Activated CD8-positive, alpha-beta memory T cell treated with anti-CD3 and anti-CD28 coated beads, Interleukin-2, amount 50 U/mL, for 4 hours (primary cell): ENCODE measurements around the gene ZNF692.
"Not testable (repeated sequence)": the region's sequence is repeated elsewhere in the genome, so short reads cannot be mapped to it uniquely, and the experiment has no call there.

Experiments used
- DNase-seq: peaks from one replicate; pipeline ENCODE4 v3.0.0-alpha.2; 2020

The ZNF692 gene

GRCh38 chr1:248848602-248849001 is 10.3 kb downstream of the ZNF692 start:
- DNase-seq: no peak

GRCh38 chr1:248847956-248848561 is 10.8 kb downstream of the ZNF692 start:
- no peak for DNase-seq

DNA sequence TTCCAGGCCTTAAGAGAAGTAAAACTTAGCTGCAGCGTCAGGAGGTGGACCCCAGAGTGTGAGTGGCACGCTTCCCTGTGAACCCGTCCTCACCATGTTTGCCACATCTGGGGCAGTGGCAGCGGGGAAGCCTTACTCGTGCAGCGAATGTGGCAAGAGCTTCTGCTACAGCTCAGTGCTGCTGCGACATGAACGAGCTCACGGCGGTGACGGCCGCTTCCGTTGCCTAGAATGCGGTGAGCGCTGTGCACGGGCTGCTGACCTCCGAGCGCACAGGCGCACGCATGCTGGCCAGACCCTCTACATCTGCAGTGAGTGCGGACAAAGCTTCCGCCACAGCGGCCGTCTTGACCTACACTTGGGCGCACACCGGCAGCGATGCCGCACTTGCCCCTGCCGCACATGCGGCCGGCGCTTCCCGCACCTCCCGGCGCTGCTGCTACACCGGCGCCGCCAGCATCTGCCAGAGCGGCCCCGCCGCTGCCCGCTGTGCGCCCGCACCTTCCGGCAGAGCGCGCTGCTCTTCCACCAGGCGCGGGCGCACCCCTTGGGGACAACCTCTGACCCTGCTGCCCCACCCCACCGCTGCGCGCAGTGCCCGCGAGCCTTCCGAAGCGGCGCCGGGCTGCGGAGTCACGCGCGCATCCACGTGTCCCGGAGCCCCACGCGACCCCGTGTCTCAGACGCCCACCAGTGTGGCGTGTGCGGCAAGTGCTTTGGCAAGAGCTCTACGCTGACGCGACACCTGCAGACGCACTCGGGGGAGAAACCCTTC is 11.5 kb downstream of the ZNF692 start:
- DNase-seq: no peak

- no peak for DNase-seq
These were observed 14.4 kb downstream of the ZNF692 start for GRCh38 chr1:248844526-248844925.

DNA sequence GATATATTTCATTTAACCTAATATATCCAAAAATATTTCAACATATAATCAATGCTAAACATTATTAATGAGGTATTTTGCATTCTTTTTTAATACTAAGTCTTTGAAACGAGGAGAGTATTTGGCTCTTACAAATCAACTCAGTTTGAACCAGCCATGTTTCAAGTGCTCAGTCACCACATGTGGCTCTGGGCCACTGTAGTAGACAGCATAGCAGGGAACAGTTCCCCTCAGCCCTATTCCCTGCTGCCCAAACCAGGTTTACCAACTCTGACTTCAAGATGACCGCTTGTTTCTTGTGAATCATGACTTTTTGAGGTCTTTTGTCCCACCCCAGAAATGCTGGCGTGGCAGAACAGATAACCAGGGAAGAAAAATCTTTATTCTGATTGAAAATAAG is 15.2 kb downstream of the ZNF692 start:
- no peak for DNase-seq

- no peak for DNase-seq
These were observed 16.0 kb downstream of the ZNF692 start for GRCh38 chr1:248842781-248843331.

GRCh38 chr1:248841702-248842395 is 17.0 kb downstream of the ZNF692 start:
- no peak for DNase-seq

GRCh38 chr1:248840946-248841345 is 17.9 kb downstream of the ZNF692 start:
- no peak for DNase-seq

DNA sequence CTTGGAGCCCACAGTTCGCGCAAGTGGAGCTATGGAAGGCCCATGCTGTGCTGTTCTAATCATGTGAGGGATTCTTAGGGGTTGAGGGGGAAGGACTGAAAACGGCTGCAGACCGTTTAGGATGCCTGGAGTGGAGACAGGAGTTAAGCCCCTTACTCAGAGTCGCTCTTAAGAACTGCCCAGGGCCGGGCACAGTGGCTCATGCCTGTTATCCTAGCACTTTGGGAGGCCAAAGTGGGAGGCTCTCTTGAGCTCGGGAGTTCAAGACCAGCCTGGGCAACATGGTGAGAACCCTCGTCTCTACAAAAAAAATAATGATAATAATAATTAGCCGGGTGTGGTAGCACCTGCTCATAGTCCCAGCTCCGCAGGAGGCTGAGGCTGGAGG is 19.7 kb downstream of the ZNF692 start:
- DNase-seq: no peak

GRCh38 chr1:248838357-248839167 is 20.3 kb downstream of the ZNF692 start:
- DNase-seq: peak; percentile 85

DNA sequence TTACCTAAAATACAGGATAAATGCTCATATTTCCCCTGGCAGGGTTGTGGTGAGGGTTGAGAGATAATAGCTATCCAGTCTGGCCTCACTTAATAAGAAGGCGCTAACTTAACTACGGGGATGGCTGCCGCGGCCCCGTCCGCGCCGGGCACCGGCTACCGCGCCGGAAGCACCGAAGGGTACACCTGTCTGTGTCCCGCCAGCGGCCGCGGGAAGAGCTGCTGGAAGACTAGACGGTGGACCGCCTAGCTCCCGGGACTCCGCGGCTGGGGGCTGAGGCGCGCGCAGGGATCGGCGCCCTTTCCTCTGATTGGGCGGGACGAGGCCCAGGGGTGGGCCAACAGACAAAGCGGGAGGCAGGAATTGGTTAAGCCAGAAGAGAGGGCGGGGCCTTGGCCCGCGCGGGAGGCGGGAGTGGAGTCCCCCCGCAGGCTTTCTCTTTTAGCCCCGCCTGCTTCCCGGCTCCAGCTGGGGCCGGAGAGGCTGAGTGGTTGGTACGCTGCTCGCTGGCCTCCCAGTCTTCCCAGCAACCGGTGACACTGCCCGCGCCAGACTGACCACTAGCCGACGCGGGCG is 21.0 kb downstream of the ZNF692 start, which contains the start of gene ZNF672:
TSS of gene ZNF672 (plus strand) at position 444 of the 576 bp plus-strand sequence. CDS start 9,051 bp downstream, outside the sequence.
- peak; percentile 93 for DNase-seq

DNA sequence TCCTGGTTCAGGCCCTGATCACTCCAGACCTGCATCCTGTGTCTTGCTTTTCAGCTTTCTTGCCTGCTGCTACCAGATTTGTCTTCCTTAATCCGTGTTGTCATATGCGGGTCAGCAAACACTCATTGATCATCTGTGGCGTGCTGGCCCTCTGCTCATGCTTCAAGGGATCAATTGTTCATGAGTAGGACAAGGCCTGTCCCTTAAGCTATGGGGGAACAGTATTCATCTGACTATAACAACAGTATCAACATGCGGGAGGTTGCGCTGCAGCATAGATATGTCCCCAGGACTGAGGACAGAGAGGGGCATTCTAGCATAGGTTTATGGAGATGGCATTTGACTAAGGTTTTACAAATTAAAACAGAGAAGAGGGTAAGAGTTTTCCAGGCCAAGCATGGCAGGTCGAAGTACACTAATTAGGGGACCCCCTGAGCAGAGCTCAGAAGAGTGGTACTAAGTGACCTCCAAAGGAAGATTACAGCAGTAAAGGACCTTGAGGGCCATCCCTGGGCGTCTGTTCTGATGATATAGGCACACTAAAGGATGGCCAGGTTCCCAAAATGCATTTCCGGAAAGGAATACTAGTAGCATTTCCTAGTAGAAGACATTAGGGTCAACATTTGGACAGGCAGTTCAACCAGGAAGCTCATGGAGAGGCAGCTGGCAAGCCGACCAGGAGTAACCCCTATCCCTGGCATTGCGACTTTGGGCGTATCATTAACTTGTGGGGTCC is 21.7 kb downstream of the ZNF692 start:
- DNase-seq: no peak

DNA sequence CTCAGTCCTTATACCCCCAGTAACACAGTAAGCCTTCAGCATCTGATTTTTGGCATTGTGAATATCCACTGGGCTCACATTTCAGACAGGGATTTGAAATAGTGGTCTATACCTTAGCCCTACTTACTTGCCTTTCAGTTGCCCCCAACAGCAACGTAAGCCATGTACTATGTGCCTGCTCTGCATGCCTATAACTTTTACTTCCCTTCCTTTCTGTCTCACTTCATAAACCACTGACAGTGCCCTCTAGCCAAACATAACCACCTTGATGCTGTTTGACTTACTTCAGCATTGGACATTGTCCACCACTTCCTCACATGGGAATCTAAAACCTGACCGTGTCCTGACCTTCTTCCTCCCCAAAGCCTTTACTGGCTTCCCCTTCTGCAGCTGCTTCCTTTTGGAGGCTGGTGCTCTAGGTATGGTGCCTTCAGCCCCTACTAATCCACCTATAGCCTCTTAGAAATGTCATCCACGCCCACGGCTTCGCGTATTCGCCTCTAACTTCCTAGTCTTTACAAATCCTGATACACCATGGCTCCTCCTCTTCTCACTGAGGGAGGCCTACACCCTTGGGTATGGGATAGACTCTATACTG is 24.4 kb downstream of the ZNF692 start:
- no peak for DNase-seq

DNA sequence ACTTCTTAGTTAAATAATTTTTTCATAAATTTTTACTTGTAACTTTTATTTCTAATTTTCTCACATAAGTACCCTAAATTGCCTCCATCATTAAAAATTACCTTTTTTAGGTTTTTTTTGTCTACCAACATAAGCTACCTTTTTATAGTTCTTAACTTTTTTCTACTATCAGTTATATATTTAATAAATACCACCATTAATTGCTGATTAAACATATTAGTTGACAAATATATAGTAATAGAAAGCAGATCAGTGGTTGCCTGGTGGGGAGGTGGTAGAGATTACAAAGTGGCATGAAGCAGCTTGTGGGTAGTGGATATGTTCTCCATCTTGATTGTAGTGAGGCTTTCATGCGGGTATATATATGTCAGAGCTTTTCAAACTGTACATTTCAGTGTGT is 27.0 kb downstream of the ZNF692 start:
- no peak for DNase-seq

- DNase-seq: not testable (repeated sequence)
These were observed 28.2 kb downstream of the ZNF692 start for GRCh38 chr1:248830718-248831017.

GRCh38 chr1:248828845-248829244 is 30.0 kb downstream of the ZNF692 start:
- no peak for DNase-seq

DNA sequence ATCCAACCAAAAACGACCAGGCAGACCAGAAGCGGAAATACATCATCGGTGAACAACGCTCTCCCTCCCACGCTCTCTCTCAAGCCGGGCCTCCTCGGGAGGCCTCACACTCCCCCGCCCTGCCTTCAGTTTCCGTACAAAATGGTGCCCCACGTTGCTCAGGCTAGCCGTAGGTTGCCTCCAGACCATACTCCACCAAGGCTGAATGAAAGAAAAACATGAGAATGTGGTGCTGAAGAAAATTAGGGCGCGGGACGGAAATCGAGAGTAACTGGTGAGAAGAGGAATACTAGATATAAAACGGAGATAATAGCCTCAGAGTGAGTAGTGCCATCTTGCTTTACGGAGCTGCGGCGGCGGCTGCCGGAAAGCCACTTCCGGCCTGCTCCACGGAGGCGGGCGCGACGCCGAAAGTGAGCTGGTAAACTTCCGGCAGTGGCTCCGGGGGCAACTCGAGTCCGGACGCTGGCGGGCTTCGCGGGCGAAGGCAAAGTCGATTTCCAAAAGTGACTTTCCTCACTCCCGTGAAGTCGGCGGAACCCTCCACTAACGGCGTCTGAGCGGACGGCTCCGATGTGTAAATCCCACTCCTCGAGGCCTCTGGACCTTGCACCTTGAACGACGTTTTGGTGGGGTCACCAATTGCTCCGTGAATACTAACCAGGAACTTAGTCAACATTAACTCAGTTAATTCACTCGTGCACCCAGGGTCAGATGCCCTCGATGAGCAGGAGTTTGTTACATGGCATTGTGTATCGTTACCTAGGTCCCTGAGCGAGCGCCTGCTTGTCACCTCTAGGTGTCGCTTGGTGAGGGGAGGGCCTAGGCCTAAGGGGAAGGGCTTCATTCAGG is 32.8 kb downstream of the ZNF692 start, which contains the start of gene SH3BP5L:
TSS of gene SH3BP5L (minus strand) at position 7 of the 852 bp plus-strand sequence. CDS start 980 bp downstream, outside the sequence.
- peak; percentile 87 for DNase-seq

DNA sequence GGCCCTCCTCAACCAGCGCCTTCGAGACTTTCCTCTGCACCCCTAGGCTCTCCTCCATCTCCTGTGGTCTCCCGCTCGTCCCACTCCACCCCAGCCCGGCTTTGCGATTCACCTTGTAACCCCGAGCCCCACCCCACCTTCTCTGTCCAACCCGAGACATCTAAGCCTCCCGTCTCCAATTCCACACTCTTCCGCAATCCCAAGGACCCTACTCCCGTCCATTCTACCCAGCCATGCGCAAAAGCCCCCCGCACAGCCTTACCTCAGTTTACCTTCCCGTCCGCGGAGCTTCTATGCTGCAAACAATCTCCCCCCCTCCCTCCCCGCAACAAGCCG is 33.3 kb downstream of the ZNF692 start:
- peak; percentile 25 for DNase-seq

DNA sequence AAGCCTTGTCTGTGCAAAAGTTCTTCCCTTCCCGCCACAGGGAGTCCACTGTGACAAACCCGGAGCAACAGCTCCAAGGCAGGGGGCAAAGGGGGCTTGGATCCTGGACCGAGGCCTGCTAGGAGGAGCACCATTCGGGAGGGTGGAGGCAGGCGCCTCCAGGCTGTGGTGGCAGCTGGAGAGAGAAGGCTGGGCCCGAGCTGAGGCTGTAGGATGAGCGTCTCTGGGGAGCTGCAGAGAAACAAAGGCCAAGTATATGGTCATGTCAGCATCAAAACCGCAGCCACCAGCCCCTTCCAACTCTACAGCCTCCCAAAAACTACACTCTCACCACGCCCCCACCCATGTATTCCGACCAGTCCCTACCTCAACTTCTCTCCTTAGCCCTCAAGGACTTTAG is 33.7 kb downstream of the ZNF692 start:
- no peak for DNase-seq

- DNase-seq: no peak
These were observed 34.2 kb downstream of the ZNF692 start for GRCh38 chr1:248824701-248825100.
